ENCODE data around the gene CLSTN1.
A peak's percentile ranks its signal among the peaks of the same experiment; 100 is the strongest.

Gene CLSTN1

DNA sequence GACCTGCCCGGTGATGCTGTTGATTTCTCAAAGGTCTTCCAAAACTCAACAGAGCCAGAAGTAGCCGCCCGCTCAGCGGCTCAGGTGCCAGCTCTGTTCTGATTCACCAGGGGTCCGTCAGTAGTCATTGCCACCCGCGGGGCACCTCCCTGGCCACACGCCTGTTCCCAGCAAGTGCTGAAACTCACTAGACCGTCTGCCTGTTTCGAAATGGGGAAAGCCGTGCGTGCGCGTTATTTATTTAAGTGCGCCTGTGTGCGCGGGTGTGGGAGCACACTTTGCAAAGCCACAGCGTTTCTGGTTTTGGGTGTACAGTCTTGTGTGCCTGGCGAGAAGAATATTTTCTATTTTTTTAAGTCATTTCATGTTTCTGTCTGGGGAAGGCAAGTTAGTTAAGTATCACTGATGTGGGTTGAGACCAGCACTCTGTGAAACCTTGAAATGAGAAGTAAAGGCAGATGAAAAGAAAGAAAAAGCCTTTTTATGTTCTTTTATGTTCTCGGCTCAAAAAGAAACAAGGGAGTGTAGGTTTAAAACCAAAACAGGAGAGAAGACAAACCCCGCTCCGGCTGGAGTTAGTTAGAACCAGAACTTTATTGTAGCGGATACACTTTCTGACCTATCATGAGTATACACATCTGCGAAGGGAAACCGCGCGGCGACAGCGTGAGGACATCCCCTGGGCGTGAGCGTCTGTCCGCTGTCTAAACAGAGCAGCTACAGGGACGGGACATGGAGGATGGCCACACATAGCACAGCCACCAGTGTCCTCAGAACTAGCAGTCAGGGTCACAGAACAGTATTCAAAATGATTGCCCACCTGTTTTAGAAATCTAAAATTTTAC is 95.1 kb downstream of the CLSTN1 start:
- Histone ChIP-seq H3K23ac (ENCODE audit: low read length) (no peak overlapping the region), H4K91ac (ENCODE audit: low read depth, low read length) (no peak overlapping the region), H4K8ac (ENCODE audit: low read depth, low read length) (no peak overlapping the region), H2BK120ac (ENCODE audit: insufficient read depth, low read length, poor library complexity) (no peak overlapping the region), H3K27ac (ENCODE audit: low read depth, low read length) (no peak overlapping the region), H3K9me3 (ENCODE audit: insufficient read depth, low read depth, low read length) (peaks cover 8% of the 10 kb centered on the region), H4K12ac (ENCODE audit: low read depth, low read length) (no peak overlapping the region), H3K36me3 (ENCODE audit: control insufficient read depth in 1 of 2, insufficient read depth in 2 of 2, low read length in 2 of 2) (peaks cover 43 to 46% of the 10 kb centered on the region in 2 experiments), H3K27me3 (ENCODE audit: insufficient read depth, low read length) (no peaks in the 10 kb centered on the region), H3K14ac (ENCODE audit: low read length) (no peak overlapping the region), H2AFZ (ENCODE audit: insufficient read depth, low read length, poor library complexity) (no peak overlapping the region), H3K9ac (ENCODE audit: low read length) (no peak overlapping the region), H3K79me1 (ENCODE audit: low read length) (no peaks in the 10 kb centered on the region), H2BK12ac (ENCODE audit: low read length) (no peak overlapping the region), H3K4me1 (ENCODE audit: control insufficient read depth in 1 of 2, insufficient read depth in 2 of 2, low read length in 2 of 2) (no peaks in the 10 kb centered on the region), H2BK5ac (ENCODE audit: low read depth, low read length, poor library complexity) (no peak overlapping the region), H3K18ac (ENCODE audit: low read length) (no peak overlapping the region), H3K4me3 (ENCODE audit: low read depth, low read length) (no peak overlapping the region), H3K79me2 (ENCODE audit: control insufficient read depth, insufficient read depth, low read length, poor library complexity) (no peaks in the 10 kb centered on the region), H3K4ac (ENCODE audit: low read depth, low read length) (no peak overlapping the region), H3K4me2 (ENCODE audit: low read length) (no peak overlapping the region), H2AK5ac (ENCODE audit: low read length) (no peak overlapping the region)
- no CpG with 5 or more reads among the region's 33 CpGs for WGBS (ENCODE audit: extremely low coverage, insufficient coverage, insufficient read length)
- DNase-seq: no peak

DNA sequence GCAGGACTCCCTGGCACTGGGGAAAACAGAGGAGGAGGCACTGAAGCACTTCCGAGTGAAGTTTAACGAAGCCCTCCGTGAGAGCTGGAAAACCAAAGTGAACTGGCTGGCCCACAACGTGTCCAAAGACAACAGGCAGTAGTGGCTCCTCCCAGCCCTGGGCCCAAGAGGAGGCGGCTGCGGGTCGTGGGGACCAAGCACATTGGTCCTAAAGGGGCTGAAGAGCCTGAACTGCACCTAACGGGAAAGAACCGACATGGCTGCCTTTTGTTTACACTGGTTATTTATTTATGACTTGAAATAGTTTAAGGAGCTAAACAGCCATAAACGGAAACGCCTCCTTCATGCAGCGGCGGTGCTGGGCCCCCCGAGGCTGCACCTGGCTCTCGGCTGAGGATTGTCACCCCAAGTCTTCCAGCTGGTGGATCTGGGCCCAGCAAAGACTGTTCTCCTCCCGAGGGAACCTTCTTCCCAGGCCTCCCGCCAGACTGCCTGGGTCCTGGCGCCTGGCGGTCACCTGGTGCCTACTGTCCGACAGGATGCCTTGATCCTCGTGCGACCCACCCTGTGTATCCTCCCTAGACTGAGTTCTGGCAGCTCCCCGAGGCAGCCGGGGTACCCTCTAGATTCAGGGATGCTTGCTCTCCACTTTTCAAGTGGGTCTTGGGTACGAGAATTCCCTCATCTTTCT is 96.7 kb downstream of the CLSTN1 start:
- H3K27ac ChIP-seq (ENCODE audit: low read depth, low read length): no peak overlapping the region
- H3K9ac ChIP-seq (ENCODE audit: low read length): no peak overlapping the region
- H2BK12ac ChIP-seq (ENCODE audit: low read length): no peak overlapping the region
- H2AFZ ChIP-seq (ENCODE audit: insufficient read depth, low read length, poor library complexity): no peak overlapping the region
- H3K23ac ChIP-seq (ENCODE audit: low read length): no peak overlapping the region
- peaks cover 12% of the 10 kb centered on the region for H3K9me3 ChIP-seq (ENCODE audit: insufficient read depth, low read depth, low read length)
- peaks cover 30 to 31% of the 10 kb centered on the region in 2 experiments for H3K36me3 ChIP-seq (ENCODE audit: control insufficient read depth in 1 of 2, insufficient read depth in 2 of 2, low read length in 2 of 2)
- no peak overlapping the region for H3K4me2 ChIP-seq (ENCODE audit: low read length)
- DNase-seq: no peak
- H4K8ac ChIP-seq (ENCODE audit: low read depth, low read length): no peak overlapping the region
- H3K4ac ChIP-seq (ENCODE audit: low read depth, low read length): no peak overlapping the region
- WGBS (ENCODE audit: extremely low coverage, insufficient coverage, insufficient read length): no CpG with 5 or more reads among the region's 25 CpGs
- no peak overlapping the region for H4K12ac ChIP-seq (ENCODE audit: low read depth, low read length)
- H3K4me1 ChIP-seq (ENCODE audit: control insufficient read depth in 1 of 2, insufficient read depth in 2 of 2, low read length in 2 of 2): no peaks in the 10 kb centered on the region
- no peak overlapping the region for H3K18ac ChIP-seq (ENCODE audit: low read length)
- no peak overlapping the region for H2AK5ac ChIP-seq (ENCODE audit: low read length)
- H3K79me1 ChIP-seq (ENCODE audit: low read length): no peaks in the 10 kb centered on the region
- H3K79me2 ChIP-seq (ENCODE audit: control insufficient read depth, insufficient read depth, low read length, poor library complexity): no peaks in the 10 kb centered on the region
- no peak overlapping the region for H4K91ac ChIP-seq (ENCODE audit: low read depth, low read length)
- no peak overlapping the region for H2BK5ac ChIP-seq (ENCODE audit: low read depth, low read length, poor library complexity)
- H3K27me3 ChIP-seq (ENCODE audit: insufficient read depth, low read length): no peaks in the 10 kb centered on the region
- H3K4me3 ChIP-seq (ENCODE audit: low read depth, low read length): no peak overlapping the region
- H2BK120ac ChIP-seq (ENCODE audit: insufficient read depth, low read length, poor library complexity): no peak overlapping the region
- no peak overlapping the region for H3K14ac ChIP-seq (ENCODE audit: low read length)

DNA sequence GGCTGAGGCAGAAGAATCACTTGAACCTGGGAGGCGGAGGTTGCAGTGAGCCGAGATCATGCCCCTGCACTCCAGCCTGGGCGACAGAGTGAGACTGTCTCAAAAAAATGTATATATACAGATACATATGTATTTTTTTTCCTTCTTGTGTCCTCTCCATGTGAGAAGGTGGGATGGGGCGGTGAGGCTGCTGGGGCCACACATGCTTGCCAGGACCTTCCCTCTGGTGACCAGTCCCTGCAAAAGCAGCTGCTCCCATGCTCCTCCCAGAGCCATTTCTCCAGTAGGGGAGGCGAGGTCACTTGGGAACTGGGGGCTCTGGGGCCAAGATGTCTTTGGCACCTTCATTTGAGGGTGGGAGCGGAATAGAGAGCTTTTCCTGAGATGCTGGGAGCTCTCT is 97.4 kb downstream of the CLSTN1 start:
- no peak for DNase-seq
- H3K79me2 ChIP-seq (ENCODE audit: control insufficient read depth, insufficient read depth, low read length, poor library complexity): no peaks in the 10 kb centered on the region
- H3K23ac ChIP-seq (ENCODE audit: low read length): no peak overlapping the region
- no peaks in the 10 kb centered on the region for H3K79me1 ChIP-seq (ENCODE audit: low read length)
- H3K27me3 ChIP-seq (ENCODE audit: insufficient read depth, low read length): no peaks in the 10 kb centered on the region
- H3K14ac ChIP-seq (ENCODE audit: low read length): no peak overlapping the region
- peaks cover 26% of the 10 kb centered on the region in 2 experiments for H3K36me3 ChIP-seq (ENCODE audit: control insufficient read depth in 1 of 2, insufficient read depth in 2 of 2, low read length in 2 of 2)
- H4K91ac ChIP-seq (ENCODE audit: low read depth, low read length): no peak overlapping the region
- no peak overlapping the region for H2AFZ ChIP-seq (ENCODE audit: insufficient read depth, low read length, poor library complexity)
- H2BK5ac ChIP-seq (ENCODE audit: low read depth, low read length, poor library complexity): no peak overlapping the region
- H2BK120ac ChIP-seq (ENCODE audit: insufficient read depth, low read length, poor library complexity): no peak overlapping the region
- no peak overlapping the region for H3K9ac ChIP-seq (ENCODE audit: low read length)
- no peak overlapping the region for H4K12ac ChIP-seq (ENCODE audit: low read depth, low read length)
- peaks cover 12% of the 10 kb centered on the region for H3K9me3 ChIP-seq (ENCODE audit: insufficient read depth, low read depth, low read length)
- no peak overlapping the region for H3K27ac ChIP-seq (ENCODE audit: low read depth, low read length)
- H4K8ac ChIP-seq (ENCODE audit: low read depth, low read length): no peak overlapping the region
- H3K18ac ChIP-seq (ENCODE audit: low read length): no peak overlapping the region
- H3K4me1 ChIP-seq (ENCODE audit: control insufficient read depth in 1 of 2, insufficient read depth in 2 of 2, low read length in 2 of 2): no peaks in the 10 kb centered on the region
- no peak overlapping the region for H3K4me3 ChIP-seq (ENCODE audit: low read depth, low read length)
- no peak overlapping the region for H2BK12ac ChIP-seq (ENCODE audit: low read length)
- H3K4ac ChIP-seq (ENCODE audit: low read depth, low read length): no peak overlapping the region
- H2AK5ac ChIP-seq (ENCODE audit: low read length): no peak overlapping the region
- no CpG with 5 or more reads among the region's 6 CpGs for WGBS (ENCODE audit: extremely low coverage, insufficient coverage, insufficient read length)
- no peak overlapping the region for H3K4me2 ChIP-seq (ENCODE audit: low read length)

- H3K23ac ChIP-seq (ENCODE audit: low read length): no peak overlapping the region
- no peak overlapping the region for H4K91ac ChIP-seq (ENCODE audit: low read depth, low read length)
- WGBS (ENCODE audit: extremely low coverage, insufficient coverage, insufficient read length): no CpG with 5 or more reads among the region's 24 CpGs
- peaks cover 12% of the 10 kb centered on the region for H3K9me3 ChIP-seq (ENCODE audit: insufficient read depth, low read depth, low read length)
- no peak overlapping the region for H3K4ac ChIP-seq (ENCODE audit: low read depth, low read length)
- no peak overlapping the region for H3K4me2 ChIP-seq (ENCODE audit: low read length)
- H3K36me3 ChIP-seq (ENCODE audit: control insufficient read depth in 1 of 2, insufficient read depth in 2 of 2, low read length in 2 of 2): peaks cover 11 to 12% of the 10 kb centered on the region in 2 experiments
- no peak overlapping the region for H3K4me3 ChIP-seq (ENCODE audit: low read depth, low read length)
- no peaks in the 10 kb centered on the region for H3K79me1 ChIP-seq (ENCODE audit: low read length)
- H3K9ac ChIP-seq (ENCODE audit: low read length): no peak overlapping the region
- H3K27ac ChIP-seq (ENCODE audit: low read depth, low read length): no peak overlapping the region
- H4K8ac ChIP-seq (ENCODE audit: low read depth, low read length): no peak overlapping the region
- DNase-seq: peak; percentile 61 to 83
- H2AK5ac ChIP-seq (ENCODE audit: low read length): no peak overlapping the region
- H3K27me3 ChIP-seq (ENCODE audit: insufficient read depth, low read length): no peaks in the 10 kb centered on the region
- no peak overlapping the region for H2BK120ac ChIP-seq (ENCODE audit: insufficient read depth, low read length, poor library complexity)
- H3K18ac ChIP-seq (ENCODE audit: low read length): no peak overlapping the region
- no peak overlapping the region for H2BK12ac ChIP-seq (ENCODE audit: low read length)
- no peak overlapping the region for H2BK5ac ChIP-seq (ENCODE audit: low read depth, low read length, poor library complexity)
- H3K4me1 ChIP-seq (ENCODE audit: control insufficient read depth in 1 of 2, insufficient read depth in 2 of 2, low read length in 2 of 2): no peaks in the 10 kb centered on the region
- no peak overlapping the region for H3K14ac ChIP-seq (ENCODE audit: low read length)
- no peak overlapping the region for H2AFZ ChIP-seq (ENCODE audit: insufficient read depth, low read length, poor library complexity)
- H4K12ac ChIP-seq (ENCODE audit: low read depth, low read length): no peak overlapping the region
- H3K79me2 ChIP-seq (ENCODE audit: control insufficient read depth, insufficient read depth, low read length, poor library complexity): no peaks in the 10 kb centered on the region
Observed at GRCh38 chr1:9724706-9725476, 98.9 kb downstream of the CLSTN1 start.

All from trophoblast cell (in vitro differentiated cells and primary cell).